ENCODE measurements around the gene CADPS. TPM values are rescaled to one million over a fixed set of nuclear protein-coding genes. Genes with fewer than 3 reads are reported as not detected.

Gene CADPS
- total and polyA plus RNA-seq, 10 donors: 0.16 to 3.6 (median 0.40) TPM

DNA sequence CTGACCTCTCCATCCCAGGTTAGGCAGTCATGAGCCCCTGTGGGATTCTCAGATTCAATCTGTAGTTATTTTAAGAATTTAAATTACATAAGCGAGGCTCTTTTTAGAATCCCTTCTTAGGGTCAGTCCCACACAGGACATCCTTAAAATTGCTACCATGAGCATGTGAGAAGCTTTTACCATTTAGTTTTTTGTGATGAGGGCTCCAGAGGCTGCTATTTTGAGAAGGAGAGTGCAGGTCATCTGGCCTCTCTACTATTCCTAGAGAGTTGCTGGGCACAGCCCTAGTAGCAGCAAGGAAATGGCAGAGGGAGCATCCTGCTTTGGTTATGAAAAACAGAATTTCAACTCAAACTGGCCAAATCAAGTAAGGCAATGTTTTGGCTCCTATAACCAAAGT, 13.6 kb upstream of the CADPS start:
- TF ChIP-seq CTCF (IDR thresholded peaks at IDR 0.05 in 8 of 11, conservative IDR thresholded peaks at IDR 0.05 in 3 of 11) (no peak), POLR2AphosphoS5 (IDR thresholded peaks at IDR 0.05) (no peak), POLR2A (IDR thresholded peaks at IDR 0.05) (no peak)
- no peak for DNase-seq
- WGBS, 5 donors: 57 to 80% (median 74%) methylated on average over 1 of the region's 1 CpG
- Histone ChIP-seq H3K4me1 (no peaks in the 10 kb centered on the region), H3K36me3 (no peaks in the 10 kb centered on the region), H3K4me3 (no peak overlapping the region), H3K27me3 (replicated peaks in 1 of 7) (no peaks in the 10 kb centered on the region), H3K27ac (no peak overlapping the region), H3K9me3 (no peaks in the 10 kb centered on the region)
- intact Hi-C loops (cut with DNase I; ENCODE audit: low total_unique reads): no loop called here

DNA sequence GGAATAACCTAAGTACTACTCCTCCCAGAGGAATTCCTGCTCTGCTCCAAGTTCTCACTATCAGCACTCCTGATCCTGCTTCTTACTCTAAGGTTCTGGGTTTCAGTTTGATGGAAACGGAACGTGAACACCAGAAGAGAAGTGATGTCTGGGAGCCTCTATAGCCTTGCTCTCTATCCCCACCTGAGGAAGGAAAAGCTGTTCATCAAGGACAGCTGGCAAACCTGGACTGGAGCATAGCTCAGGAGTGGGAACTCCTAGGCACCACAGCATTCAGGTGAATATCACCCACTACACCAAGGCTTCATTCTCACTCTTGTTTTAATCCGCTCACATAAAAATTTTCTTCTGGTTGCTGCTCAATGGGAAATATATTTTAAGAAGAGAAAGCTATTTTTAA, 13.0 kb upstream of the CADPS start:
- Histone ChIP-seq H3K9me3 (no peaks in the 10 kb centered on the region), H3K4me3 (no peak overlapping the region), H3K27me3 (replicated peaks in 1 of 7) (no peaks in the 10 kb centered on the region), H3K4me1 (no peaks in the 10 kb centered on the region), H3K36me3 (no peaks in the 10 kb centered on the region), H3K27ac (no peak overlapping the region)
- intact Hi-C loops (cut with DNase I; ENCODE audit: low total_unique reads): no loop called here
- TF ChIP-seq POLR2A (IDR thresholded peaks at IDR 0.05): no peak
- no peak for TF ChIP-seq CTCF (IDR thresholded peaks at IDR 0.05 in 8 of 11, conservative IDR thresholded peaks at IDR 0.05 in 3 of 11)
- no peak for TF ChIP-seq POLR2AphosphoS5 (IDR thresholded peaks at IDR 0.05)
- WGBS, 5 donors: 33 to 50% (median 39%) methylated on average over 3 of the region's 3 CpGs
- no peak for DNase-seq

DNA sequence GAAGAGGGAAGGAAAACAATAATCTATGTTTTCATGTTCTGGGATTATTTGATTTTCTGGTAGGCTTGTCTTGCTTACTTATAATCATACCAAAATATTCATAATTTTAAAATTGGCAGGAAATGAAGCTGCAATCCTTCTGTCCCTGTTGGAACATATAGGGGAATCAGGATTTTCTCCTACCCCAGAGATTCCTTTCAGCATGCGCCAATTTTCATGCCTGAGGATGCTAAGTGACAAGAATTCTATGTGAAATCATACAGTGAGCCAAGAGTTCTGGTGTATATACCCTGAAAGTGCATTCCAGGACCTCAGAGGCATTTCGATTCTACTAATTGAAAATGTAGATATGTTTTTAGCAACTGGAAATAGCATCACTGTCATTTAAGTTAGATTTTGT, 9.9 kb upstream of the CADPS start:
- intact Hi-C loops (cut with DNase I; ENCODE audit: low total_unique reads): no loop called here
- Histone ChIP-seq H3K27me3 (replicated peaks in 1 of 7) (peaks cover 0 to 4% (median 0%) of the 10 kb centered on the region in 7 donors), H3K4me1 (no peaks in the 10 kb centered on the region), H3K36me3 (no peaks in the 10 kb centered on the region), H3K9me3 (no peaks in the 10 kb centered on the region), H3K27ac (no peak overlapping the region), H3K4me3 (no peak overlapping the region)
- TF ChIP-seq POLR2A (IDR thresholded peaks at IDR 0.05): no peak
- TF ChIP-seq POLR2AphosphoS5 (IDR thresholded peaks at IDR 0.05): no peak
- no peak for TF ChIP-seq CTCF (IDR thresholded peaks at IDR 0.05 in 8 of 11, conservative IDR thresholded peaks at IDR 0.05 in 3 of 11)
- 70 to 83% (median 77%) methylated on average over 2 of the region's 2 CpGs for WGBS, 5 donors
- DNase-seq: no peak

DNA sequence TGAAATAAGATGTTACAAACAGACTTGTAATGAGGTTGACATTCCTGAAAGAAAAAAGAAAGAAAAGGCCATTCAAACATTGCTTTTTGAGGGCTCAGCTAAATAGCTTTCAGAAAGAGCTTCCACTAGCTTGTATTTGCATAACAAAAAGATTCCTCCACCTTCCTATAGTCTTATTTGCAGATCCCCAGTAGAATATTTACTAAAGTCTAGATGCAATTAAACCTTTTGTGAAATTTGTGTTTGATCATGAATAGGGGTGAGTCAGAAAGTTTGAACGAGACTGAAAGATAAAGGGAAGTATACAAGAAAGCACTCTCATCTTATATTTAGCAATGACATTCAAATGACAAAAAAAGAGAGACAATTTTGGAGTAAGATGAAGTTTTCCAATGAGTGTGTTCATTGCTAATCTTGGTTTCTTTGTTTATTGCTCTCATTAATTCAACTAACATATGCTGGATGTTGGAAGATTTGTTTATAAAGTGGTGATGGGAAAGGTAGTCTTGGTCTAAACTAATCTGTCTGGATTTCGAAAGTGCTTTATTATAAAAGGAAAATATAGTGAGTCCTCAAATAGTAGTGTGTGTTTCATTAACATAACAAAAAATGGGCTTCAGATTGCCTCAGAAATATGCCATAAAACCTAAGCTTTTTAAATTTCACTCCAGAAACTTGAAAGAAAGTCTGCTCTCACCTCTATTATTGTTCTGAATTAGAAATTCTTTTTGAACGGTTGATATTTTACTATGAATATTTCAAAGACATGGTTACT, 9.1 kb upstream of the CADPS start:
- H3K27me3 ChIP-seq (replicated peaks in 1 of 7): peaks cover 0 to 4% (median 0%) of the 10 kb centered on the region in 7 donors
- H3K4me1 ChIP-seq: no peaks in the 10 kb centered on the region
- H3K27ac ChIP-seq: no peak overlapping the region
- TF ChIP-seq CTCF (IDR thresholded peaks at IDR 0.05 in 8 of 11, conservative IDR thresholded peaks at IDR 0.05 in 3 of 11) (no peak), POLR2AphosphoS5 (IDR thresholded peaks at IDR 0.05) (no peak), POLR2A (IDR thresholded peaks at IDR 0.05) (no peak)
- H3K36me3 ChIP-seq: no peaks in the 10 kb centered on the region
- no peaks in the 10 kb centered on the region for H3K9me3 ChIP-seq
- intact Hi-C loops (cut with DNase I; ENCODE audit: low total_unique reads): no loop called here
- H3K4me3 ChIP-seq: no peak overlapping the region
- 24 to 36% (median 33%) methylated on average over 3 of the region's 3 CpGs for WGBS, 5 donors
- DNase-seq: no peak
